A549 (cell line): ENCODE results near the gene CYB561D2. TPM values are rescaled to one million over a fixed set of nuclear protein-coding genes. Genes with fewer than 3 reads are reported as not detected.
A peak's percentile ranks its signal among the peaks of the same experiment; 100 is the strongest.

ENCODE experiments used
- ATAC-seq, 2 experiments: fragments of 200-7000 bp in 1 of 2; fragments of >200 bp in 1 of 2; cut with Nextera tagmentation in 1 of 2; cut with Tn5 transposase in 1 of 2; 3 replicates each; pipeline versions ENCODE4 v1.8.0 to v1.9.1; 2018 to 2020; ENCODE audit warnings: mild to moderate bottlenecking in 1 of 2, moderate library complexity in 1 of 2
- CTCF ChIA-PET: fragments of 300-600 bp; sonication (Branson Sonifier 250); formaldehyde crosslinking; extraction: SDS; loops from one replicate; lab custom pipeline; 2021; ENCODE audit warnings: antibody characterized with exemption, inconsistent platforms; lab: Yijun Ruan, JAX
- POLR2A ChIA-PET: fragments of 350-600 bp; formaldehyde crosslinking; extraction: SDS; loops from one replicate; lab custom pipeline; 2021; ENCODE audit warnings: antibody characterized with exemption, inconsistent platforms; lab: Yijun Ruan, JAX
- DNase-seq, 2 experiments: peaks; one replicate each; pipeline versions ENCODE4 v3.0.0 to v3.0.0-alpha.2; 2011 to 2016; ENCODE audit warnings: low read depth in 1 of 2, low spot score in 1 of 2
- FAIRE-seq: peaks from 2 replicates; lab custom pipeline; 2011; peaks lifted over from hg19 to GRCh38; lab: Jason Lieb, UNC
- H3K27ac ChIP-seq, 2 experiments: fragments of >200 bp; sonication (Bioruptor Twin); formaldehyde crosslinking; 3 replicates each; pipeline ENCODE4 v1.5.1; 2016 to 2017
- H3K4me1 ChIP-seq: fragments of >200 bp; sonication (Bioruptor Twin); formaldehyde crosslinking; 3 replicates; pipeline ENCODE4 v1.6.1; 2016
- H3K4me2 ChIP-seq: fragments of >200 bp; sonication (Bioruptor Twin); formaldehyde crosslinking; 3 replicates; pipeline ENCODE4 v1.6.1; 2016
- H3K4me3 ChIP-seq: fragments of >200 bp; sonication (Bioruptor Twin); formaldehyde crosslinking; 3 replicates; pipeline ENCODE4 v1.5.1; 2016
- H3K9me3 ChIP-seq: fragments of >200 bp; sonication (Bioruptor Twin); formaldehyde crosslinking; 3 replicates; pipeline ENCODE4 v1.6.1; 2016
- BCL3 ChIP-seq: fragments of >200 bp; sonication (Bioruptor Twin); formaldehyde crosslinking; IDR thresholded peaks from 3 replicates; pipeline ENCODE4 v1.6.1; 2016
- BHLHE40 ChIP-seq: IDR thresholded peaks from 2 replicates; pipeline ENCODE4 v1.6.1; 2012; ENCODE audit warnings: low read depth, low read length, inconsistent platforms
- CTCF ChIP-seq: fragments of >200 bp; sonication (Bioruptor Twin); formaldehyde crosslinking; IDR thresholded peaks from 3 replicates; pipeline ENCODE4 v1.5.1; 2016
- EP300 ChIP-seq, 2 experiments: fragments of >200 bp; sonication (Bioruptor Twin); formaldehyde crosslinking; IDR thresholded peaks; 2 replicates in 1 of 2; 3 replicates in 1 of 2; pipeline ENCODE4 v1.6.1; 2016 to 2017
- FOSB ChIP-seq: fragments of 250-450 bp; sonication (Bioruptor Pico); IDR thresholded peaks from 2 replicates; pipeline ENCODE4 v1.5.0; 2020; ENCODE audit warnings: mild to moderate bottlenecking, moderate library complexity
- FOSL2 ChIP-seq, 2 experiments: fragments of 450-650 bp in 1 of 2; fragments of >200 bp in 1 of 2; sonication (Bioruptor Twin) in 1 of 2; formaldehyde crosslinking; IDR thresholded peaks; 2 replicates each; pipeline versions ENCODE4 v1.5.0 to v1.6.1; 2016 to 2020; ENCODE audit warnings: mild to moderate bottlenecking in 1 of 2, moderate library complexity in 1 of 2
- GATA3 ChIP-seq: IDR thresholded peaks from 2 replicates; pipeline ENCODE4 v1.6.1; 2012; ENCODE audit warnings: borderline replicate concordance
- HOXA7 ChIP-seq: fragments of 250-450 bp; sonication (Bioruptor Pico); IDR thresholded peaks from 2 replicates; pipeline ENCODE4 v1.5.0; 2020; ENCODE audit warnings: mild to moderate bottlenecking, moderate library complexity
- JUN ChIP-seq, 2 experiments: fragments of >200 bp; sonication (Bioruptor Twin); formaldehyde crosslinking; IDR thresholded peaks; 2 replicates in 1 of 2; 3 replicates in 1 of 2; pipeline ENCODE4 v1.6.1; 2016 to 2017
- KDM5A ChIP-seq: fragments of 200-600 bp; sonication (generic); IDR thresholded peaks from 2 replicates; pipeline ENCODE4 v1.6.1; 2016; ENCODE audit warnings: antibody characterized with exemption, mild to moderate bottlenecking
- NR3C1 ChIP-seq: fragments of >200 bp; sonication (Bioruptor Twin); formaldehyde crosslinking; IDR thresholded peaks from 3 replicates; pipeline ENCODE4 v1.6.1; 2017
- POLR2A ChIP-seq: IDR thresholded peaks from 2 replicates; pipeline ENCODE4 v1.6.1; 2012; ENCODE audit warnings: mild to moderate bottlenecking, low read length
- RAD21 ChIP-seq, 2 experiments: fragments of >200 bp in 1 of 2; sonication (Bioruptor Twin) in 1 of 2; formaldehyde crosslinking in 1 of 2; IDR thresholded peaks in 1 of 2; conservative IDR thresholded peaks in 1 of 2; 2 replicates in 1 of 2; 3 replicates in 1 of 2; pipeline ENCODE4 v1.6.1; 2012 to 2018; ENCODE audit warnings: inconsistent platforms in 1 of 2
- RARB ChIP-seq: fragments of 250-450 bp; sonication (Bioruptor Pico); IDR thresholded peaks from 2 replicates; pipeline ENCODE4 v1.8.0; 2021; ENCODE audit warnings: mild to moderate bottlenecking, moderate library complexity
- REST ChIP-seq: fragments of 200-600 bp; sonication (generic); IDR thresholded peaks from 2 replicates; pipeline ENCODE4 v1.6.1; 2016; ENCODE audit warnings: antibody characterized with exemption, mild to moderate bottlenecking, moderate library complexity
- WGBS: methylation state at CpG from one replicate; pipeline ENCODE4 v1.1.6; 2017; ENCODE audit errors: missing lambda C conversion rate; 5-methylcytosine and 5-hydroxymethylcytosine counted together
- polyA plus RNA-seq, 4 experiments: library from polyadenylated mRNA; depleted of rRNA in 3 of 4; stranded (reverse); fragments of >200 nt; fragmentation: RNase III in 1 of 4; extraction: RNeasy Plus Mini Kit Qiagen cat#74134 plus additional on column Dnase treatment in 1 of 4; gene quantifications; 2 replicates in 3 of 4; 3 replicates in 1 of 4; pipeline ENCODE4 v1.2.3, GENCODE V29; 2011 to 2017
- TF ChIP-seq, protein P1 (sequence below): IDR thresholded peaks from 2 replicates; pipeline ENCODE4 v1.6.1; 2012
- TF ChIP-seq, protein P2 (sequence below): fragments of 450-650 bp; IDR thresholded peaks from 2 replicates; pipeline ENCODE4 v1.6.1; 2014; ENCODE audit warnings: antibody characterized with exemption
- TF ChIP-seq, protein P3 (sequence below): fragments of 250-450 bp; sonication (Bioruptor Pico); IDR thresholded peaks from 2 replicates; pipeline ENCODE4 v1.5.0; 2021; ENCODE audit warnings: mild to moderate bottlenecking, moderate library complexity, borderline replicate concordance

The CYB561D2 gene
- polyA plus RNA-seq, 2 of the 4 experiments (the other 2 are of a cell fraction) = 14.4 to 17.7 TPM

GRCh38 chr3:50320853-50321335 lies 29.8 kb upstream of the CYB561D2 start (continued):
- TF ChIP-seq FOSL2 (IDR thresholded peaks at IDR 0.05) (no peak), FOSL2 (CRISPR knock-in tag; IDR thresholded peaks at IDR 0.05) (no peak), REST (no peak)
- TF ChIP-seq, all 56 proteins: peak for 3

GRCh38 chr3:50321336-50322114 lies 29.1 kb upstream of the CYB561D2 start:
- TF ChIP-seq BHLHE40 (peak; percentile 44; the same call in 1 of the 2 replicates), BCL3 (0 out of 3 replicates have a peak, but pooled peaks have one; percentile 49), FOSB (no peak), RARB (CRISPR knock-in tag) (no peak), RAD21 (conservative IDR thresholded peaks at IDR 0.05 in 1 of 2, IDR thresholded peaks at IDR 0.05 in 1 of 2) (no peak), HOXA7 (CRISPR knock-in tag) (no peak), NR3C1 (no peak), FOSL2 (IDR thresholded peaks at IDR 0.05) (no peak), FOSL2 (CRISPR knock-in tag; IDR thresholded peaks at IDR 0.05) (no peak), CTCF (peak; percentile 42; the same call in 2 of the 3 replicates), KDM5A (no peak), POLR2A (peak; percentile 50), JUN (IDR thresholded peaks at IDR 0.05) (peak in 1 of 2 experiments; percentile 70; a peak in 2 of 5 replicates), GATA3 (peak; percentile 69), EP300 (IDR thresholded peaks at IDR 0.05) (no peak)
- TF ChIP-seq, protein P1, sequence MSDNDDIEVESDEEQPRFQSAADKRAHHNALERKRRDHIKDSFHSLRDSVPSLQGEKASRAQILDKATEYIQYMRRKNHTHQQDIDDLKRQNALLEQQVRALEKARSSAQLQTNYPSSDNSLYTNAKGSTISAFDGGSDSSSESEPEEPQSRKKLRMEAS = peak; percentile 84
- TF ChIP-seq, protein P2, sequence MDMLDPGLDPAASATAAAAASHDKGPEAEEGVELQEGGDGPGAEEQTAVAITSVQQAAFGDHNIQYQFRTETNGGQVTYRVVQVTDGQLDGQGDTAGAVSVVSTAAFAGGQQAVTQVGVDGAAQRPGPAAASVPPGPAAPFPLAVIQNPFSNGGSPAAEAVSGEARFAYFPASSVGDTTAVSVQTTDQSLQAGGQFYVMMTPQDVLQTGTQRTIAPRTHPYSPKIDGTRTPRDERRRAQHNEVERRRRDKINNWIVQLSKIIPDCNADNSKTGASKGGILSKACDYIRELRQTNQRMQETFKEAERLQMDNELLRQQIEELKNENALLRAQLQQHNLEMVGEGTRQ = no peak
- TF ChIP-seq, protein P3, sequence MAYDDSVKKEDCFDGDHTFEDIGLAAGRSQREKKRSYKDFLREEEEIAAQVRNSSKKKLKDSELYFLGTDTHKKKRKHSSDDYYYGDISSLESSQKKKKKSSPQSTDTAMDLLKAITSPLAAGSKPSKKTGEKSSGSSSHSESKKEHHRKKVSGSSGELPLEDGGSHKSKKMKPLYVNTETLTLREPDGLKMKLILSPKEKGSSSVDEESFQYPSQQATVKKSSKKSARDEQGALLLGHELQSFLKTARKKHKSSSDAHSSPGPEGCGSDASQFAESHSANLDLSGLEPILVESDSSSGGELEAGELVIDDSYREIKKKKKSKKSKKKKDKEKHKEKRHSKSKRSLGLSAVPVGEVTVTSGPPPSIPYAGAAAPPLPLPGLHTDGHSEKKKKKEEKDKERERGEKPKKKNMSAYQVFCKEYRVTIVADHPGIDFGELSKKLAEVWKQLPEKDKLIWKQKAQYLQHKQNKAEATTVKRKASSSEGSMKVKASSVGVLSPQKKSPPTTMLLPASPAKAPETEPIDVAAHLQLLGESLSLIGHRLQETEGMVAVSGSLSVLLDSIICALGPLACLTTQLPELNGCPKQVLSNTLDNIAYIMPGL (CRISPR knock-in tag) = no peak
- TF ChIP-seq, all 56 proteins: peak for 7
- ChIA-PET CTCF (interaction anchor here (0.5 to 5.1 kb wide), 15 partner anchors 8 to 270 kb away, joined by 3 to 56 read pairs (median 3); partner anchors contain the start of genes HYAL3 and NAA80), POLR2A (no interaction called here)
- peaks cover 30% of the 10 kb centered on the region for H3K4me1 ChIP-seq
- H3K4me3 ChIP-seq = peak overlapping the region; percentile 65
- peak; percentile 68 to 88 for DNase-seq
- 6% methylated on average over 3 of the region's 59 CpGs for WGBS
- H3K9me3 ChIP-seq = no peaks in the 10 kb centered on the region
- H3K27ac ChIP-seq = peak overlapping the region; percentile 99 to 100
- peak overlapping the region; percentile 98 for H3K4me2 ChIP-seq
- peak; percentile 80 to 85 for ATAC-seq
- no peak for FAIRE-seq
